ENCODE results near the gene PEX7. TPM values are rescaled to one million over a fixed set of nuclear protein-coding genes. Genes with fewer than 3 reads are reported as not detected.

PEX7 gene
- total RNA-seq, 1 experiment from 2014 or later, result 3.9 TPM

DNA sequence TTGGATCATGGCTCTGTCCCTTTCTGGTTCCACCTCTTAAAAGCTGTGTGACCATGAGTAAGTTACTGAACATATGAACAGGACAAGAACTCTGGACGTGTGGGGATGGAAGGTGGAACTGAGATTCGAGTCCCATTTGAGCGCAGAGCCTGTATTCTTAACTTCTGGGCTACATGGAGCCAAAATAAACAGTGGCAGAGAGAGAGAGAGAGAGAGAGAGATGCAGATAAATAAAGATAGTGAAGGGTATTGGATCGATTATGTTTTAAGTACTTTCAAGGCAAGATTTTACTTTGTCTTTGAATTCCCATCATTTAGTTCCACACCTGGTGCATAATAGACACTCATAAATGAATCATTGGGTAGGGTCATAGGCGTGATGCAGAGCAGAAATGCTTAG is 139.5 kb downstream of the PEX7 start:
- Mint-ChIP-seq H3K9me3 (ENCODE audit: low read depth, unreplicated experiment) (no peaks in the 10 kb centered on the region), H3K4me3 (ENCODE audit: low read depth, unreplicated experiment) (no peak overlapping the region), H3K36me3 (ENCODE audit: insufficient read depth, unreplicated experiment) (no peaks in the 10 kb centered on the region), H3K4me1 (ENCODE audit: low read depth, unreplicated experiment) (peaks cover 15% of the 10 kb centered on the region), H3K27me3 (ENCODE audit: unreplicated experiment) (no peaks in the 10 kb centered on the region), H3K27ac (ENCODE audit: unreplicated experiment) (no peak overlapping the region)
- no peak for DNase-seq
- TF ChIP-seq, protein P1, sequence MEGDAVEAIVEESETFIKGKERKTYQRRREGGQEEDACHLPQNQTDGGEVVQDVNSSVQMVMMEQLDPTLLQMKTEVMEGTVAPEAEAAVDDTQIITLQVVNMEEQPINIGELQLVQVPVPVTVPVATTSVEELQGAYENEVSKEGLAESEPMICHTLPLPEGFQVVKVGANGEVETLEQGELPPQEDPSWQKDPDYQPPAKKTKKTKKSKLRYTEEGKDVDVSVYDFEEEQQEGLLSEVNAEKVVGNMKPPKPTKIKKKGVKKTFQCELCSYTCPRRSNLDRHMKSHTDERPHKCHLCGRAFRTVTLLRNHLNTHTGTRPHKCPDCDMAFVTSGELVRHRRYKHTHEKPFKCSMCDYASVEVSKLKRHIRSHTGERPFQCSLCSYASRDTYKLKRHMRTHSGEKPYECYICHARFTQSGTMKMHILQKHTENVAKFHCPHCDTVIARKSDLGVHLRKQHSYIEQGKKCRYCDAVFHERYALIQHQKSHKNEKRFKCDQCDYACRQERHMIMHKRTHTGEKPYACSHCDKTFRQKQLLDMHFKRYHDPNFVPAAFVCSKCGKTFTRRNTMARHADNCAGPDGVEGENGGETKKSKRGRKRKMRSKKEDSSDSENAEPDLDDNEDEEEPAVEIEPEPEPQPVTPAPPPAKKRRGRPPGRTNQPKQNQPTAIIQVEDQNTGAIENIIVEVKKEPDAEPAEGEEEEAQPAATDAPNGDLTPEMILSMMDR (IDR thresholded peaks at IDR 0.05; ENCODE audit: unreplicated experiment), result no peak
- BruUV-seq (replicated peaks), result no TSS peak
- CTCF ChIA-PET, result interaction anchor here (0.7 kb wide), 1 partner anchor 15 kb away, joined by 6 read pairs; no protein-coding TSS in a partner anchor
- intact Hi-C loops (cut with micrococcal nuclease; ENCODE audit: unreplicated experiment), result no loop called here

DNA sequence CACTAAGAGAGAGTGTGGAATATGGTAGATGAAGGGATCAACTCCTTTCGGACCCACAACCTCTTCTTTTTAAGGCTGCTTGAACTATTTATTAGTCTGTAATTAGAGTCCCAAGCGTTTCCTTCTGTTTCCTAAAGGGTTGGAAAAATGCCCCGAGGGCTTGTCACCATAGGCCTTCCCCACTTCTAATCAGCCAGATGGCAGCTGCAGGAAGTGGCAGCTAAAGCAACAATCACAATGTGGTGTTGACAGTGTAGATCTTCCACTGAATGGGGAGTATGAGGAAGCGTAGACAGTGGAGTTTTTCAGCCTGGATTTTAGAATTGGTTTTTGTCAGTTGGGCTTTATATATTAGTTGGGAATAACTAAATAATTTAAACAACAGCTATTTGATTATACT is 140.3 kb downstream of the PEX7 start:
- BruUV-seq (replicated peaks), result no TSS peak
- H3K36me3 Mint-ChIP-seq (ENCODE audit: insufficient read depth, unreplicated experiment), result no peaks in the 10 kb centered on the region
- no peaks in the 10 kb centered on the region for H3K9me3 Mint-ChIP-seq (ENCODE audit: low read depth, unreplicated experiment)

DNA sequence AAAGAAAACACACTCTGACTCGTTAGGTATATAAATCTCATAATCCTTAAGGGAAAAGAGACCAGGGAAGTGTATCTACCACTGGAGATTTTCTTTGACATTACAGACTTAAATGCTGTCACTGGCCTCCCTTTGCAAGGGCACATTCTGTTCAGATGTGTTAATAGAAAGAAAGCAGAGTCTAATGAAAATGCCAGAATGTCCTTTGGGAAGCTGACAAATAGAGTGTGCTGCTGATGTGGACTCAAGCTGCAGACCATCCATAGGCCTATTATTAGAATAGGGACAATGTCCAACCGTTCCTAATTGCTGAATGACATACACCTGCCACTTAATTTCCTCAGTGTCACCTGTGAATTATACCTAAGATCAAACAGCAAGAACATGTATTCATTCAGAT is 140.9 kb downstream of the PEX7 start:
- H3K4me1 Mint-ChIP-seq (ENCODE audit: low read depth, unreplicated experiment), result peaks cover 15% of the 10 kb centered on the region
- H3K9me3 Mint-ChIP-seq (ENCODE audit: low read depth, unreplicated experiment), result no peaks in the 10 kb centered on the region
- no peak overlapping the region for H3K27ac Mint-ChIP-seq (ENCODE audit: unreplicated experiment)
- BruUV-seq (replicated peaks), result no TSS peak
- TF ChIP-seq, protein P1 (IDR thresholded peaks at IDR 0.05; ENCODE audit: unreplicated experiment), result no peak
- H3K4me3 Mint-ChIP-seq (ENCODE audit: low read depth, unreplicated experiment), result no peak overlapping the region
- H3K27me3 Mint-ChIP-seq (ENCODE audit: unreplicated experiment), result no peaks in the 10 kb centered on the region
- CTCF ChIA-PET, result no interaction called here
- no peaks in the 10 kb centered on the region for H3K36me3 Mint-ChIP-seq (ENCODE audit: insufficient read depth, unreplicated experiment)
- intact Hi-C loops (cut with micrococcal nuclease; ENCODE audit: unreplicated experiment), result no loop called here
- no peak for DNase-seq

More for the DNA sequence above, 140.3 kb downstream of the PEX7 start:
- TF ChIP-seq, protein P1 (IDR thresholded peaks at IDR 0.05; ENCODE audit: unreplicated experiment), result no peak
- CTCF ChIA-PET, result no interaction called here
- DNase-seq, result no peak
- no peak overlapping the region for H3K4me3 Mint-ChIP-seq (ENCODE audit: low read depth, unreplicated experiment)
- peaks cover 15% of the 10 kb centered on the region for H3K4me1 Mint-ChIP-seq (ENCODE audit: low read depth, unreplicated experiment)
- intact Hi-C loops (cut with micrococcal nuclease; ENCODE audit: unreplicated experiment), result no loop called here
- H3K27ac Mint-ChIP-seq (ENCODE audit: unreplicated experiment), result no peak overlapping the region
- no peaks in the 10 kb centered on the region for H3K27me3 Mint-ChIP-seq (ENCODE audit: unreplicated experiment)

Other genes with a start within 250 kb of the PEX7 start
- gene MAP3K5, start 30.1 kb upstream of the PEX7 start, total RNA-seq (2022), result 15.3 and 15.8 TPM in 2 replicates
- gene SLC35D3, start 99.7 kb downstream of the PEX7 start, total RNA-seq (2022), result not detected in 2 replicates
- 2.4 and 3.1 TPM in 2 replicates for gene IL20RA, start 222.4 kb downstream of the PEX7 start, total RNA-seq (2022)